GM19240 (cell line): ENCODE measurements around the gene HECW1.
A peak's percentile ranks its signal among the peaks of the same experiment; 100 is the strongest.

Experiments used
- DNase-seq: peaks from one replicate; pipeline ENCODE4 v3.0.0; 2011; ENCODE audit warnings: low spot score; ENCODE audit not compliant: insufficient read length

HECW1 gene

DNA sequence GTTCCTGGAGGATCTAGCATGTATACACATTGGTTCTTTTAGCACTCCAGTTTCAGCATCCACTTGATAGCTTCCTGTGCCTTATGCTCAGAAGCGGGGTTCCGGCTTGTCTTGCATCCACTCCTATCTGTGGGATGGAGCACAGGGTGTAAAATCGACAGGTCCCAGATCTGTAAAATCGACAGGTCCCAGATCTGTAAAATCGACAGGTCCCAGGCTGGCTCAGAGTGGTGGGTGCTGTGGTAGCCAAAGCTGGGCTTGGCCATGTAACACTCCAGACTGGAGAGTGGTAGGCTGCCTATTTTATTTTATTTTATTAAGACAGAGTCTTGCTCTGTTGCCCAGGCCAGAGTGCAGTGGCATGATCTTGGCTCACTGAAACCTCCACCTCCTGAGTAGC lies 30.3 kb downstream of the HECW1 start:
- DNase-seq, result no peak

DNA sequence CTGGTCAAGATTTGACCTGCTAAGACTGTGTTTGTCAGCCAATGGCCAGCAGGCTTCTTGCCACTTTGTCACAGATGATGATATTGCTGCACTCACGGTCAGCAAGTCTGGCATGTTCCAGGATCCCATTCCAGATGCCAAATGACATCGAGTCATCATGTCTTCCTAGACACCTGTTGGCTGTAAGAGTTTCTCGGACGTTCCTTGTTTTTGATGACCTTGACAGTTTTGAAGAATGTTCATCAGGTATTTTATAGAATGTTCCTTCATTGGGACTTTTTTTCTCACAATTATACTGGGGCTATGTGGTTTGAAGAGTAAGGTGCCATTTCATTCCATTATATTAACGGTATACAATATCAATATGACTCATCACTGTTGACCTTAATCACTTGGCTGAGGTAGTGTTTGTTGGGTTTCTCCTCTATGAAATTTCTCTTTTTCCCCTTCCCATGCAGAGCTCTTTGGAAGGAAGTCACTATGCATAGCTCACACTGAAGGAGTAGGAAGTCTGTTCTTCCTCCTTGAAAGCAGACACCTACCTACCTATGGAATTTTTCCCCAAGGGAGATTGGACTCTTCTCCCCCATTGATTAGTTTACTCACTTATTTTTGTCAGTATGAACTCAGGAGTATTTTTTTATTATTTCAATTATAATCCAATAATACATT lies 31.6 kb downstream of the HECW1 start:
- DNase-seq, result no peak

DNA sequence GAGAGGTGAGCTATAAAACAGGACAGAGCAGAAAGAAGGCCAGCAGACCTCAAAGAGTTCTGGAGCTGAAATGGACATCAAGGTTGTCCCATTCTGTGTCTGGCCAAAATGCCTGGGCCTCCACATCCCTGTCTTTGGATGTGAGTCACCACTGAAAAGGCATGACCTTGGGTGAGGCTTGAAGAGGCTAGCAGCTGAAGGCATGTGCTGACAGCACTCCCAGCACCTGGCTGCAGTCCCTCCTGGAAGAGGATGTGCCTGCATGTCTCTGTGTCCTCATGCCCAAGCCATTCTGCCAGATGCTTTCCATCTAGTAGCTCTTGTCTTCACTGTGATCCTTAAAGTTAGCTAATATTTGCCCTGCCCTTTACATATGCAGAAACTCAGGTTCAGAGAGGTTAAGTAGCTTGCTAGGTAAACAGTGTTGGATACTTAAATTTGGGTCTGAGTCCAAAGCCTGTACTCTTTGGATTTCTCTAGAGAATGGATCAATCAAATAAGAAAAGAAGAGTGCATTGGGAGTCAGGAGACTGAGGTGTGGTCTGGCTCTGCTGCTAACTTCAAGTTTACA lies 35.8 kb downstream of the HECW1 start:
- no peak for DNase-seq

DNA sequence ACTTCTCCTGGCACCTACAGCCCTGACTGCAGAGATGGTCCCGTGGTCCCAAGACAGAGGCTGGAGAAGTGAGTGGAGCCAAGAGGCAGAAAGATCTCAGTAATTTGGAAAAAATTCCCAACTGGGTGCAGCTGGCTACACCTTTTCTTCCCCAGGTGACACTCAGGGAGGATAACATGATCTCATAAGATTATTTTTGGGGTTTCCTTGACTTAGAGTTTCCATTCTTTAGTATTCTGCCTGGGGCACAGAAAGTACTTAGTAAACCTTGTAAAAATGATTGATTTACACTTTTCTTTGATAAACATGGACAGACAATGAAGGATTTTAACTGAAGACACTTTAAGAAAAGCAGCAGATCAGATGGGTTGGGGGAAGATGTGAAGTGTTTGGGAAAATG lies 38.6 kb downstream of the HECW1 start:
- no peak for DNase-seq

DNA sequence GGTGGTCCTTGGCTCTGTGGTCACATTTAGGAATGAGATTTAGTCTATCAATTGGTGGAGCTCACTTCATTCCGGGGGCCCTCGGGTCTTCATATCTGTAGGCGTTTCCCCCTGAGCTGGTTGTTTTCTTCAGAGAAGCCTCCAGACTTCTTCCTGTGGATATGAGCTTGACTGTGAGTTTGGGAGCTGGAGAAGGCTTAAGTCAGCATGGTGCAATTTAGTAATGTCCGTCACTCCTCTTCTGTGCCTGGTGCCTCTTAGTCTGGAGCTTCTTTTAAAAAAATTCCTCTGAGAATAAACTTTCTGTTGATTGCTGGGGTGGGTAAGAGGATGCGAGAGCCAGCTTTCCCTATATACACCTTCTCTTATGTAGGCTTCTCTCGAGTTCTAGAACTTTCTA lies 40.2 kb downstream of the HECW1 start:
- no peak for DNase-seq

DNA sequence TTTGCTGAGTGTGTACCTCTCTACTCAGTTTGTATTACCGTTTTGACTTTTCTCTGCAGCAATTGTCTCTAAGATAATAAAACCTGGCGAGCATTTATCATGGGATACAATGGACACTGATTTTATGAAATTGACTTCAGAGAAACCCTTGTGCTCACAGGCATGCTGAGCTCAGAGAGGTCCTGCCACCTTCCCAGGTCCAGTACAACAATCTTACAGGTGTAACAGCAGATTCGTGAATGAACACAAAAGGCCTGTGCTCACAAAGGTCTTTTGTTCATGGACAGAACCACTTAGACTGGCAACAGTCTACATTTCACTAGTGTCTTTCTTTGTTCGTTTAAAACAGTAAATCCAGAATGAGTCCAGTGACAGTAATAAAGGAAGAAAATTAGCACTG lies 43.2 kb downstream of the HECW1 start:
- DNase-seq, result no peak

DNA sequence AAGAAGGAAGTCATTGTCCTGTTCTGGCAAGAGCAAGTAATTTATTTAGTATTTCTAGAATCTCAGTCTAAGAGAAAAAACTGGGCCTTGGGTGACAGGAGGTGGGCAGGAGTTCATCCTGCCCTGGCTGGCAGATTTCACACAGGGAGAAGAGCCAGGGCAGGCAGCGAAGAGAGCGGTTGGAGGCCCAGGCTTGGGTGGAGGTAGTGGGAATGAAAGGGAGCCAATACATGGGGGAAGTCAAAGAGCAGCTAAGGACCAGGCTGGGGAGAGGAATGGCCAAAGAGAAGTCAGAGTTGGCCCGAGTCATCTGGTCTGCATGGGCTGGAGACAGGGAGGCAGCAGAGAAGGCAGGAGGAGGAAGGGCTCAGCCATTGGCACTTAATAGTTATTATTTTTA lies 51.4 kb downstream of the HECW1 start:
- DNase-seq, result no peak

DNA sequence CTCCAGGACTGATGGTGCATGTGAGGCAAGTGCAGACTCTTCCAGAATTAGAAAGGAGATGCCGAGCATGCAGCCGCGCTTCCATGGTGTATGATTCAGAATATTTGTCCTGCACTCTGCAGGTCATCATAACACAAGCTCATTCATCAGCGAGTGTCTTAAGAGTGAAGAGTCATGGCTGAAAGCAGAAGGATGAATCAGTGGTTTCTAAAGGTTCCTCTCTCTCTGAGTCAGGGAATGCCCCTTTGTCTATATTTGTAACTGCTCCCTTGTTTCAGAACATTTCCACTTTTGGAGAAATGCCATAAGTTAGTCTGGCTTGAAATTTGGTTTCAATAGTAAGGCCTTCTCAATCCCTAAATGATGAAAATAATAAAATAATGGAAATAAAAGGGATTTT lies 52.3 kb downstream of the HECW1 start:
- peak; percentile 26 for DNase-seq

DNA sequence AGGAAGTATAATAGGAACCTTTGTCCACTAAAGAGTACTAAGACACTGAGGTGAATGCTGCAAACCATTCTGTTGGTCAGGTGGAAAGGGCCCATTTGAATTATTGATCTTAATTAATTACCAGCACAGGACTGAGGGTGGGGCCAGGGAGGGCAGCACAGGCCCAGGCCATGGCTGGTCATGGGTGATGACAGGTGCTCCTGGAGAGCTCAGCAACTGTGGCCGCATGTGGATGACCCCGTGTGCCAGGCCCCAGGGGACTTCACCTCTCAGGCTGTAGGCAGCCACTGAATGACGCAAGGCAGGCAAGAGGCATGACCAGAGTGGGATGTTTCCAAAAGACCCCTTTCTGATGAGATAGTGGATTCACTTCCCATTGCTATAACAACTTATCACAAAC lies 54.2 kb downstream of the HECW1 start:
- no peak for DNase-seq

DNA sequence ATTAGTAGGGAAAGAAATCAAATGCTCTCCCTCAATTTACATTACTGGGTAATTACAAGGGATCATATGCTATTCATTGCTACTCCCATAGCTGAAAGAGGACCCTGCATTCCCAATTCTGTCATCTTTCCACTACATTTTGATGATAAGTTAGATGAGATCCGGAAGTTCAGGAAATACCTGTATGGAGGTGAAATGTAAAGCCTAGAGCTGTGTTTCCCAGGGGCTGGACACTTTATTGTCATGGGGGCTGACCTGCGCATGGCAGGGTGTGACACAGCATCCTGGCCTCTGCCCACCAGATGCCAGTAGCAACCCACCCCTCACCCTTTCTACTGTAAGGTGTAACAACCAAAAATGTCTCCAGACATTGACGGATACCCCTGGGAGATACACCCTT lies 56.6 kb downstream of the HECW1 start:
- DNase-seq, result no peak

DNA sequence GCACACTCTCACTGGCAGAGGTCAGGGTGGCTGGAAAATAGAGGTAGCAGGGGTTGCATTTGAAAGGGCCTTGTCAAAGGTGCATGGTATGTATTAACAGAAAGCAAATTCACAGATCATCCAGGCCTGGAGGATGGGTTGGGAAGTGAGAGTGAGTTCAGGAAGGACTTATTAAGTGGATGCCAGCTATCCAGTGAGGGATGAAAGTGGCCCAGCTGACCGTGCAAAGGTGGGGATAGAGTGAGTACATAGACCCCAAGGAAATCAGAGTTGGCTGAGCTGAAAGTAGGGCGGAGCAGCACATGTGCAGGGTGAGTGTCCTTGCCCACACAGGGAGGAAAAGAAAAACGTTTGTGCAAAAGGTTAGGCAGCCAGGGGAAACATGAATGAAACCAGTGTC lies 58.1 kb downstream of the HECW1 start:
- DNase-seq, result no peak

DNA sequence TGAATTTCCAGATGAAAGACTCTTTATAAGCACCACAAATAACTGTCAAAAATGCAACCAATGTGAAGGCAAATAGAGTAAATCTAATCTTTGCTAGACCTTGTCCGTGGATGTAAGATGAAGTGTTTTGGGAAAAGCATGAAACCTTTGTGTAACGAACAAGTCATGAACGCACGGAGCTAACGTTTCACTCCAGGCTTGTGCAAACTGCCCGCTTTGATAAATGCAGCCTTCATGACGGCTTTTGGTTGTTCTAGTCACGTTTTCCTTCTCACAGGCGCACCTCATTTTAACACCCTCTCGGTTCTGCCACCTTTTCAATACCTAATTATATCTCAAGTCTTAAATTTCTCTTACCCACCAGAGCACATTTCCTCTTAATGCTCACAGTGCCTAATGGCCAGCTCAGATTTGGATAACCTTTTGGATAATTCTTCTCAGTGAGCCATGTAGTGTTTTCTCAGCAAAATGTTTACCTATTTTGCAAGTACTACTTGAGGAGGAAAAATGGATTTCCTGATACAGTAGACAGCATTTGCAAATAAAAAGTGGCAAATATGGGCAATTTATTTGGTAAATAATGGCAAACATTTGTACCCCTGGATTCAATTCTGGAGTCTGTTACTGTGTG lies 63.2 kb downstream of the HECW1 start:
- DNase-seq, result no peak

DNA sequence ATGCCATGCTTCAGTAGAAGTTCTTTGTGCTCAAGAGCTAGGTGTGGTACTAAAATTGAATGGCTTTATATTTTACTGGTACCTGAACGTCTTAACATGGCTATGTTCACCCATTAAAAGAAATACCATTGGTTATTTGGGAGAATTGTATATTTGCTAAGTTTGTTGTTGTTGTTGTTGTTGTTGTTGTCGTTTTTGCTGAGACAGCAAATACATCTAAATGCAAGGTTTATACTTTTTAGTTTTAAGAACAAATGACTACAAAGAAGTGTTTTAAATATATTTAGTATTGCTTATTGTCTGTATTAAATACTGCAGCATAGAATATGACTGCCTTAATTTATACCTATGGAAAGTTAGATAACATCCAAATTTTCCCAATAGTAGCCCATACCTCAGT lies 66.9 kb downstream of the HECW1 start:
- DNase-seq, result no peak

DNA sequence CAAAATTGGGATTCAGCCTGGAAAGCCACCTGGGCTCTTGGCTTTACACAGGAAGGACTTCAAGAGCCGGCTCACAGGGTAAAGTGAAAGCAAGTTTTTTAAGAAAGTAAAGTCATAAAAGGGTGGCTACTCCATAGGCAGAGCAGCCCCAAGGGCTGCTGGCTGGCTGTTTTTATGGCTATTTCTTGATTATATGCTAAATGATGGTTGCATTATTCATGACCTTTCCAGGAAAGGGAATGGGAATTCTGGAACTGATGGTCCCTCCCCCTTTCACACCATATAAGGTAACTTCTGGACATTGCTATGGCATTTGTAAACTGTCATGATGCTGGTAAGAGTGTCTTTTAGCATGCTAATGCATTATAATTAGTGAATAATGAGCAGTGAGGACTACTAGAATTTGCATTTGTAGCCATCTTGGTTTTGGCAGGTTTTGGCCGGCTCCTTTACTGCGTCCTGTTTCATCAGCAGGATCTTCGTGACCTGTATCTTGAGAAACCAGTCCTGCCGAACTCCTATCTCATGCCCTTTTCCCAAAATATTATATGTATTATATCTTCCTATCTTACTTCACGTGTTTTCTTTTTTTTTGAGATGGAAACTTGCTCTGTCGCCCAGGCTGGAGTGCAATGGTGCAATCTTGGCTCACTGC lies 80.5 kb downstream of the HECW1 start:
- no peak for DNase-seq

DNA sequence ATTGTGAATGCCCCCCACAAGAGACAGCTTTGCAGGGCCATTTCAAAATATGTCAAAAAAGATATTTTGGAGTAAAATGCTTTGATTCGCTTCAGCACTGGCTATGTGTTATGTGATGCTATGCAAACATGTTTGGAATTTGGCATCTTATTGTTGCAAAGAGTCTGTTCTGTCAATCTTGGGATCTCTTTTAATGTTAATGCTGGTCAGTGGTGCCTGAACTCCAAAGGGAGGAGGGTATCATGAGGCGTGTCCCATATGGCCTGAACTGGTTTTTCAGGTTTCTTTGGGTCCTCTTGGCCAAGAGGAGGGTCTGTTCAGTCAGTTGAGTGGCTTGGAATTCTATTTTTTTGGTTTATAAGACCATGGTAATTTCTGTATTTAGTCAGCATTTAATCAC lies 81.4 kb downstream of the HECW1 start:
- DNase-seq, result no peak

DNA sequence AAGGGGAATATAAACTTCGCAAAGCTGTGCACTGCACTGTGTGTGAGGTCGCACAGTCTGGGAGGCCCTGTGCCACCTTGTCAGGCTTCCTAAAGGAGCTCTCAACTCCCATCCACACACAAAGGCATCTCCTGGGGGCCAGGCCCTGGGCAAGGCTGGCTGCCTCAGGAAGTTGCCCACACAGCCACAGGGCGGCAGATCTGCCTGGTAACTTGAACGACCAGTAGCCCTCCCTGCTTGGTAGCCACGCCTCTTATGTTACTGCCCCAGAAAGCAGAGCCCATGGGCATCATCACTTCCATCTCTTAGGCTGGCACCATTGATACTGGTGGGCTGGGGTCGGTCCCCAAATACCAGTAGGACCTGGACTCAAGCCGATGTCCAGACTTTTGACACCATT lies 82.8 kb downstream of the HECW1 start:
- DNase-seq, result no peak

DNA sequence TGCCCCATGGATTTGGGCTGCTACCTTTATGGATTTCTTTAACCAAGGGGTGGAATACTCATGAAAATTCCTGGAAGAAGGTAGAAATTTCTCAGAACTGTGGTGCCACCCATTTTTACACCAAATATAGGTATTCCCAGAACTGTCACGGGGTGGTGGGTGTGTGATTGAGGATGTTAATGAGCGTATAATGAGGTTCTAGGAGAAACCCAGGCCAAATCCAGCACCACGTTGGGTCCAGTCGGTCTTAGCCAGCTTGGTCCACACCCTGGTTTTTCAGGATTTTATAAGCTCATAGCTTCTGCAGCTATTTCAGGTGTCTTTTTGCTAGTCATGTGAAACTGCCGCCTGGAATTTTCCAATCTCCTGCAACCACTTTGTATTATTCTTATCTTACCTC lies 83.3 kb downstream of the HECW1 start:
- no peak for DNase-seq

DNA sequence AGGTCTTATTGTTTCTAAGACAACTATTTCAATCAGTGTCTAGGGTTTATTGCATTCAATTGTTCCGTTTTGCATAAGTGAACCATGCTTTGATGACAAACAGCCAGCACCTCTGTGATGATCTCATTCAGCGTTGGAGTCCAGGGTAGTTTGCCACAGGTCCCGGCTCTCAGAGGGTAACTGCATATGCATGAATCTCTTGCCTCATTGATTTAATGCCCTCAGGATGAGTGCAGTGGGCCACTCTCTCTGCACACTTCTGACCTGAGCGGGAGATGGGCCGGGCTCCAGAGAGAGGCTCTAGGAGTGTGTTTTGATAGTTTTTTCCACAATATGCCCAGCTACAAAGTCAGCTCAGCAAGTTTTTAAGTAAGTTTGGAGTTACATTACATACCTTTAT lies 83.9 kb downstream of the HECW1 start:
- no peak for DNase-seq

DNA sequence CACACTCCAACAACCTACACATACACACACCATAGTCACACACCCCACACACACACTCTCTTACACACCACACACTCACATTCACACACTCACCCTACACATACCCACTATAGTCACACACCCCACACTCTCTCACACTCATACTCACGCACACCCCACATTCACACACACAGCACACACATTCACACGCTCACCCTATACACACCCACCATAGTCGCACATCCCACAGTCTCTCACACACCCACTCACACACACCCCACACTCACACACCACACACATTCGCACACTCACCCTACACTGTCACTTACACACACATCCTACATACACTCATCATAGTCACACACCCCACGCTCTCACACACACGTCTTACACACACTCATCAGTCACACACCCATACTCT lies 85.6 kb downstream of the HECW1 start:
- DNase-seq, result no peak

DNA sequence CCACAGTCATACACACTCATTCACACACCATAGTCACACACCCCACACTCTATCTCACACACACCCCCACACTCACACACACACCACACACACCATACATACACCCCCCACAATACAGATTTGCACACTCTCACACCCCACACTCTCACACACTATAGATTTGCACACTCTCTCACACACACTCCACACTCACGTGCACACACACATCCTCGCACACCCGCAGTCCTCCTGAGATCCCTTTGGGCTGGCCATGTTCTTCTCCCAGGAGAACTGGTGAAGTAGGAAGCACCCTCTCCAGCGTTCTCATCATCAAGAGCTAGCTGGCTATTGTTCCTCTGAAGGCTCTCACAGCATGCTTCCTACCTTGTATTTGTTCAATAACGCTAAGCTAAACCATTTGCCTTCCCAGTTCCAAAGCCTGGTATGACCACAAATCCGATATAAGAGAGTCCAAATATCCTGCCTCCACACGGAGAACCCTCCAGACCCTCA lies 86.2 kb downstream of the HECW1 start:
- DNase-seq, result no peak

DNA sequence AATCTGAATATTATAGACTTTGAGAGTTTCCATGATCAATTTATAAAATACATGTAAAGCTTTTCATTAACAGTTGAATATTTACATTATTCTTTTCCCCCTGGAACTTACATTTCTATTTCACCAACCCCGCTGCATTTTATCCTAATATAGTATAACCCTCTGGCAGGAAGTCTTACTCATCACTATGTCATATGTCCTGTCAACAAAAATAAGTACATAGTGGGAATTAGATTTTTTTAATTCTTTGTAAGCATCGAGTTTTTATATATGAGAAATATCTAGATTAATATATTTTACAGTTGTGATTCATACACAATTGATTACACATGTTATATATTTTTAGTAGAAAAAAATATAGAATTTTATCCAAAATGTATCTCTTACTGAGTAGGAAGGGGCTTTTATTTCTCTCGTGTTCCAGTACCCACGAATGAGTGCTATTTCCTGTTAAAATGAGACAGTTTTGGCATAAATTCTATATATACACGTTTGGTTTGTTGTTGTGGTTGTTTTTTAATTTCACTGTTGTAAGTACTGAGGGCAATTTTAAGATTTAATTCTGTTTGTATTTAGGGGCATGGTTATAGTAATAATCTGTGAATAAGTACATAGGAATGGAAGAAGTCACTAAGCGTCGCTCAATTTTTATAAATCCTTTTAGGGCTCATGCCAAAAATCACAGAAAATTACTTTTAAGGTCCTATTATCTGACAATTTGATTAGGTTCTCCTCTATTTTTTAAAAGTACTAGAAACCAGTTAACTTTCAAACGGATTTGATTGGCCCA lies 87.1 kb downstream of the HECW1 start:
- no peak for DNase-seq

DNA sequence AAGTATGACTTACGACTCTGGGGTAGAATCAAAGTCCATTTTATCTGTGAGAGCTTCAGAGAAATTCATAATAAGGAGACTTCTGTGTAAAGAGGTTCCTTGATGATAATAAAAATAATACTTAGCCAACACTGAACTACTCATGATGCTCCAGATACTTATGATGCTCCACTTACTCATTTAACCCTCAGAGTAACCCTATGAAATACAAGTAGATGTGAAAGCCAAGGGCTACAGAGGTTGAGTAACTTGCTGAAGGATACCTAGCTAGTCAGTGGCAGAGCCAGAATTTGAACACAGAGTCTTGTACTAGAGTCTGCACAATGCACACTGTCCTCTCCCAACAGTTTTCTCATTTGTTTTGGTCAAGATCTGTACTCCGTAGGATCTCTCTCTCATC lies 89.5 kb downstream of the HECW1 start:
- DNase-seq, result no peak
